Sigmoid colon (tissue), 4 donors: ENCODE data around the gene TSPO.

ENCODE experiments used
- POLR2A ChIP-seq, 2 donors: fragments of 450-650 bp; IDR thresholded peaks; one replicate each; pipeline ENCODE4 v1.6.1; 2016; ENCODE audit warnings: antibody characterized with exemption in 2 of 2, mild to moderate bottlenecking in 2 of 2, moderate library complexity in 2 of 2
- POLR2AphosphoS5 ChIP-seq, 4 donors: sonication (generic); formaldehyde crosslinking; IDR thresholded peaks; one replicate each; pipeline ENCODE4 v1.6.1; 2017; ENCODE audit warnings: antibody characterized with exemption in 4 of 4
- TF ChIP-seq, protein P1 (sequence below), 4 experiments: fragments of 450-650 bp in 3 of 4; fragments of 200-600 bp in 1 of 4; IDR thresholded peaks; one replicate each; pipeline ENCODE4 v1.5.1; 2016 to 2019; ENCODE audit warnings: antibody characterized with exemption in 4 of 4, mild to moderate bottlenecking in 3 of 4, moderate library complexity in 2 of 4

DNA sequence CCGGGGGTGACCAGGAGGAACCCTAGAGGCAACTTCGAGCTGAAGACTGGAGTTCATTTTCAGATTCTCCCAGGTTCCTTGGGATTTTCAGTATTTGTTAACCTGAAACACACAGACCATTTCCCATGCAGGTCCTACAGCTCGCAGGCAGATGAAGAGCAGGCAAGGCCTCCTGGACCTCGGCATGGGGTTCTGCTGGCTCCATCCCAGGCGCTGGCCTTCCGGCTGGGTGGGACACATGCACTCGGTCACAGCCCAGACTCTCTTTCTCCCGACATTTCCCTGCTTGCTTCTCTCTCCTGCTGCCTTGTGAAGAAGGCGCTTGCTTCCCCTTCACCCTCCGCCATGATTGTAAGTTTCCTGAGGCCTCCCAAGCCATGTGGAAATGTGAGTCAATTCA is 51.0 kb downstream of the TSPO start:
- TF ChIP-seq, protein P1, sequence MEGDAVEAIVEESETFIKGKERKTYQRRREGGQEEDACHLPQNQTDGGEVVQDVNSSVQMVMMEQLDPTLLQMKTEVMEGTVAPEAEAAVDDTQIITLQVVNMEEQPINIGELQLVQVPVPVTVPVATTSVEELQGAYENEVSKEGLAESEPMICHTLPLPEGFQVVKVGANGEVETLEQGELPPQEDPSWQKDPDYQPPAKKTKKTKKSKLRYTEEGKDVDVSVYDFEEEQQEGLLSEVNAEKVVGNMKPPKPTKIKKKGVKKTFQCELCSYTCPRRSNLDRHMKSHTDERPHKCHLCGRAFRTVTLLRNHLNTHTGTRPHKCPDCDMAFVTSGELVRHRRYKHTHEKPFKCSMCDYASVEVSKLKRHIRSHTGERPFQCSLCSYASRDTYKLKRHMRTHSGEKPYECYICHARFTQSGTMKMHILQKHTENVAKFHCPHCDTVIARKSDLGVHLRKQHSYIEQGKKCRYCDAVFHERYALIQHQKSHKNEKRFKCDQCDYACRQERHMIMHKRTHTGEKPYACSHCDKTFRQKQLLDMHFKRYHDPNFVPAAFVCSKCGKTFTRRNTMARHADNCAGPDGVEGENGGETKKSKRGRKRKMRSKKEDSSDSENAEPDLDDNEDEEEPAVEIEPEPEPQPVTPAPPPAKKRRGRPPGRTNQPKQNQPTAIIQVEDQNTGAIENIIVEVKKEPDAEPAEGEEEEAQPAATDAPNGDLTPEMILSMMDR (IDR thresholded peaks at IDR 0.05), result no peak
- no peak for TF ChIP-seq POLR2AphosphoS5 (IDR thresholded peaks at IDR 0.05)
- no peak for TF ChIP-seq POLR2A (IDR thresholded peaks at IDR 0.05)
